Stimulated activated CD4-positive, alpha-beta T cell treated with anti-CD3 and anti-CD28 coated beads, Interleukin-12 subunit alpha, Interleukin-12 subunit beta, amount 100 ng/mL, for 4 hours (primary cell): Measurements from ENCODE around the gene LAMA5.

ENCODE experiments used
- DNase-seq: peaks from one replicate; pipeline ENCODE4 v3.0.0-alpha.2; 2020

Gene LAMA5

DNA sequence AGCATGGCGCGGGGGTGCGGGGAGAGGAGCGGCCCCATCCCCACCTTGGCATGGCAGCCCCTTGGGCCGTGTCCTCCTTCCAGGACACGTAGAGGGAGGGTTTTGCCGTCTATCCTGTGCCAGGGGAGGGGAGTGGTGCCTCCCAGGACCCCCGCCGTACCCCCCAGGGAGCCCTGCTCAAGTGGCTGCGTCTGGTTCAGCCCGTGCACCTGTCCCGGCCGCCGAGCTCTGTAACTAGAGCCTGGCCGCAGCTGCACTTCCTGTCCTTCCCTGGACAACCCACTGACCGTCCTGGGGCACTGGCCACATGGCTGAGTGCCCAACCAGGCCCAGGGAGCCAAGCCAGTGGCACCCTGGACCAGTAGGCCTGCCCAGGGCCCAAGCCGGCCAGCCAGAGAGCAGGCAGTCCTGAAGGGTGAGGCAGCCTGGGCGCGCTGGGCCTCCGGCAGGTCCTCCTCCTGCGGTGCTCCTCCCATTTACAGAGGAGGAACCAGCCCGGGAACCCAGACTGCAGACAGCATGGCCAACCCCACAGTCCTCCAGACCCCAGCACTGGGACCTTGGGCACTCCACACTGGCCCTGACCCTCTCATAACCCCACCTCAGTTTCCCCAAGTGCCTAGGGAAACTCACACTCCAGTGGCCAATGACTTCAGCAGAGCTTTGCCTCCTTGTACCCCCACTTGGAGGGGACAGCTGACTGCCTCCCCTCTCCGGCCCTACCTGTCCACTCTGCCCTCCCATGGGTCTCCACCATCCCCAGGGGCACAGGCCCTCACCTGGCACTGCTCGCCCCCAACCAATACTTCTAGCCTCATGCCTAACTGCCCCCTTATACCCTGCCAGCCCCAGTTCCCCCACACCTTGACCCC, 8.7 kb downstream of the LAMA5 start:
- DNase-seq = no peak

- DNase-seq = no peak
These were observed 9.4 kb downstream of the LAMA5 start for GRCh38 chr20:62357681-62358080.

DNA sequence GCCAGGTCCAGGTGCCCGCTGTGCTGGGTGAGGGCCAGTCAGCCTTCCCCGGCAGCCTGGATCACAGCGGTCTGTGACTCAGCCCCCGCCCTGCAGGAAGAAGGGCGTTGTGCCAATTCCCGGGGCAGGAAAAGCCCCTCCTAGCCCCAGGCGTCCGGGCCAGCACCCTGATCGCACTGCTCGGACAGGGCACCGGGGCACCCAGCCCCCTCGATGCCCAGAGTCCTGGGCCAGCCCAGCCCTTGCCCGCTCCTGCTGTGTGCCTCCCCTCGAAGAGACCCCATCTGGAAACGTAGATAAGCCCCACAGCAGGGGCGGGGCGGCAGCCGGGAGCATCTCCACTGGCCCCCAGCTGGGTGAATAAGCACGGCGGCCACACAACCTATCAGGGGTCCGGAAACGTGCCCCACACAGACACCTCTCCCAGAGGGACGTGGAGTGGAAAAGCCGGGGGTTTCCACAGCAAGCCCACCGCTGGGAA, 9.9 kb downstream of the LAMA5 start:
- no peak for DNase-seq

DNA sequence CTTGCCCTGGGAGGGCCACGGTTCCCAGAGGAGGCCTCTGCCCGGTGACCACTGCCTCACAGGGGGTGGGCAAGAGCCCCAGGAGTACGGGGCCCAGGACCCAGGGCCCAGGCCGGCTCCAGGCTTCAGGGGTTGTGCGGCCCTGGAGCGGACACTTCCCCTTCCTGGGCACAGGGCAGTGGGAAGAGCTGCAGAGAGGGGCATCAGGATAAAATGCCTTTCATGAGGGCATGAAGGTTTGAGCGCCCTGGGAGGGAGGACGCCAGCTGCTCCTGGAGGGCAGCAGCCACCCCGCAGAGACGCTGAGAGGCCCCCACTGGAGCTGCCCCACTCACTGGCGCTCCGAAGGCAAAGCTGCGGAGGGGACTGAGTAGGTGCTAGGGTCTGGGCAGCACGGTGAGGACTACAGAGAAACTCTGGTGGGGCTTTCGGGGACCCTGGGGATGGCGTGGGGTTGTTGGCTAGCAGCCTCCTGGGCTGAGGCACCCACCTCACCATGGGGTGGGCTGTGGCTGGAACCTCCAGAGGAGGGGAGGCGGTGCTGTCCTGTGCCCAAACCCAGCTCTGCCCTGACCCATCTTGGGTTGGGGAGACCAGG, 10.4 kb downstream of the LAMA5 start:
- DNase-seq = no peak

GRCh38 chr20:62355878-62356588, 11.1 kb downstream of the LAMA5 start:
- DNase-seq = no peak

GRCh38 chr20:62355516-62355877, 11.6 kb downstream of the LAMA5 start:
- DNase-seq = no peak

GRCh38 chr20:62354811-62355341, 12.2 kb downstream of the LAMA5 start:
- no peak for DNase-seq

DNA sequence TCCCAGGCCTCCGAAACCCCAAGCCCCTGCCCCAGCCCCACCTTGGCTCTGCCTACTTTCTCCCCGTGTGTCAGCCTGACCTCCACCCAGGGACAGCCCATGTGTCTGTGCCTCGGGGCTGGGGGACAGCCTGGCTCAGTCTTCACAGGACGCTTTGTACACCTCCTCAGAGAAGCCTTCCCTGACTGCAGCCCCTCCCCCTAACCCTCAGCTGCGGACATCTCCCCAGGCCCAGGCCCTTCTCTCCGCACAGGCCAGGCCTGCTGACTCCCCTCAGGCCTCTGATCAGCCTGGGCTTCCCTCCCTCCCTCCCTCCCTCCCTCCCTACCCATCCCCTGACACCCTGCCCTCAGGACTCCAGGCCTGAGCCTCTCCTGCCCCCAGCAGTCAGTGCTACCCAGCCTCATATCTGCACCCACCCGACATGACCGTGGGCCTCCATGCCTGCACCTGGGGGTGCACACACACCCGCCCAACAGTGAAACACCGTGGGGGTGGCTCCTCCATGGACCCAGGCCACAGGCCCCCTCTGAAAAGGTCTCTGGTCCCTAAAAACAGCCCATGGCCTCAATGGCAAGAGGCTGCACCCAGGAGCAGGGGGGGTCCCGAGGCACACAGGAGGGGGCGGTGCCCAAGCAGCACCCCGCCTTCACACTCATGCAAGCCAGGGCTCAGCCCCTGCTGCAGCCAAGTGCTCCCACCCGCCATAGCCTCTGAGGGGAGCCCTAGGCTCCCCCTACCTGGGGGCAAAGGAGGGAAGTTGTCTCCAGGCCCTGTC, 12.9 kb downstream of the LAMA5 start:
- no peak for DNase-seq

DNA sequence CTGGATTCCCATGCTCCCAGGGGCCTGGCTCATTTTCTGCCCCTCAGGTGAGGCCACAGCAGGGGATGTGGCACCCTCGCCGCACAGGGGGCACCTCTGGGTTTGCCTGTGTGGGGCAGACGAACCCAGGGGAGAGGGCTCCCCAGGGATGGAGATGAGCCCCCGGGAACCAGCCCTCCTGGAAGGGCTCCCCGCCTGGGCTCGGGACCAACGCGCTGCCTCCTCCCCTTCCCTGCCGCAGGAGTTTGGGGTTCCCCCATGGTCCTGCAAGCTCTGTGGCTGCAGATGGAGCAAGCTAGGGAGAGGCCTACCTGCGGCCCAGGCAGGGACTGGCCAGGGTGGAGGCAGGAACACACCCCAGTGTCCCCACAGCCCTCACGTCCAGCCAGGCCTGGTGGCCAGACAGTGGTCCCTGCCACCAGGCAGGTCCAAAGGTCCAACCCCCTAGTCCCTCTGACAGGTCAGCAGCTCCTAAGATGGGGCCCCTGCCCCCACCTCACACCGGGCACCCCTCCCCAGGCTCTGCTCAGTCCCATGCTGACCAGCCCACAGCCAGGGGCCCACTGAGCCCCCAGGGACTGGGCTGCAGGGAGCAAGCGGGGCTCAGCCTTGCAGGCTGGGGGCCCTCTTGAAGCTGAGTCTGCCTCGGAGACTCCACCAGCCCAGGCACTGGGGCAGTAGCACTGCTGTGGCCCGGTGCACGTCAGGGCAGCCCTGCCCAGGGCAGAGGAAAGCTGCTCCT, 13.7 kb downstream of the LAMA5 start:
- no peak for DNase-seq

DNA sequence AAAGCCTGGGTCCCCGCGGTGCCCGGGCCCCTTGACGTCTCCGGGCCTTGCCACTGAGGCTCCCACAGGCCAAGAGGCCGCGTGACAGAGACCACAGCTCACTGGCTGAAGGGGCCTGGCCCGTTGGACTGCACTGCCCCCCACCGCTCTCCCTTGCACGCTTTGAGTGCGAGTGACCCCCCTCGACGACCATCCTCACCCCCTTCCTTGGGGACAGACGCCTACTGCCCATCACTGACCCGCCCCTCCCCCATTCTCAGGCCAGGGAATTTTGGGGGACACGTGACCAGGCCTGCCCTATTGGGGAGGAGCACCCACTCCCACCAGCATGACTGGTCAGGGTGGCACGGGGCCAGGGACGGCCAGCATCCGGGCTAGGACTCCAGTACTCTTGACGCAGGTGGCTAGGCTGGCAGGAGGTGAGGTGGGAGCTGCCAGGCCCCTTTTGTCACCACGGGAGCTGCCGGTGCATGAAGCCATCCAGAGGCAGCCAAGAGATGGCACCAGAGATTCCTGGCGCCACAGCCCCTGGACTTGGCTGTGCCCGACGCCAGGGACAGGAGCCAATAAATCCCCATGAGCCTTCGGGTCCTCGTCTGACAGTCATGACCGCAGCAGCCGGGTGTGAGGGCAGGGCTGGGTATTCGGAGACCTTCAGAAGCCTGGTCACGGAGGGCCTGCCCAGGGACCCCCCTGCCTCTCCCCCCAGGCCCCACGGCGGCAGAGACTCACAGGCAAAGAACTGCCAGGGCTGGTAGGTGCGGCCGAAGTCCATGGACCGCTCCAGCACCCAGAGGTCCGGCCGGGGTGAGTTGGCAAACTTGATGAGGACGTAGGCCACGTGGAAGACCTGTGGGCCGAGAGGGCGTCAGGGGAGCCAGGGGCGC, 14.5 kb downstream of the LAMA5 start:
- no peak for DNase-seq

DNA sequence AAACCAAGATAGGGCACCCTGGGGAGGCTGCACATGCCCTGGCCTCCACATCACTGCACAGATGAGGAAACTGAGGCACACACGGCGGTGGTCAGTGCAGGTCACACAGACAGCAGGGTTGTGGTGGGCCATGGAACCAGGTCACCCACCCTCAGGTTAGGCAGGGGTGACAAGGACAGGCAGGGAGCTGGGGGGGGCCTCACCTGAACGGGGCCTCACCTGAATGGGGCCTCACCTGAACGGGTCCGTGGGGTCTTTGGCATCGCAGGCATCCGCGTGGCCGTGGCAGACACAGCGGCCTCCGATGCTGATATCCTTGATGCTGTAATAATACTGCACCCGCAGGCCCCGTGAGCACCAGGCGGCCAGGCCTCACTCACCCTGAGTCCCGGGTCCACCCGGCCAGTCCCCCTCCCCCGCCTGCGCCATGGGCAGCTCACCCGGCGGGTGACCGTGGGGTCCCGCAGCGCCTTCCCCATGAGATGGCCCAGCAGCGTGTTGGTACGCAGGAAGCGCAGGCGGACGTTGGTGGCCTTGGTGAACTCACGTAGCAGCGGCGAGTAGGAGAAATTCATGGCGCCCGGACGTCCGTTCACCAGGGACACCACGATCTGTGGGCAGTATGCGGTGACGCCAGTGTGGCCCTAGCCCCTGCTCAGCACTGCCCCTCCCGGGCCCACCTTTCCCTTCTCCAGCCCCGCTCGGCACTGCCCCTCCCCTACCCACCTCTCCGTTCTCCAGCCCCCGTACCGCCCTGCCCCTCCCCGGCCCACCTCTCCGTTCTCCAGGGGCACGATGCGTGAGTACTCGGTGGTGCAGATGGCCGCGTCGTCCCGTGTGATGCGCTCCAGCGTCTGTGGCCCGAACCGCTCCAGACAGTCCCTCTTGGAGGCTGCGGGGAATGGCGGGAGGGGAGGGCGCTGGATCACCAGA, 15.4 kb downstream of the LAMA5 start:
- DNase-seq = no peak

- DNase-seq = no peak
These were observed 16.3 kb downstream of the LAMA5 start for GRCh38 chr20:62350629-62351422.

- DNase-seq = no peak
These were observed 16.9 kb downstream of the LAMA5 start for GRCh38 chr20:62350098-62350628.

DNA sequence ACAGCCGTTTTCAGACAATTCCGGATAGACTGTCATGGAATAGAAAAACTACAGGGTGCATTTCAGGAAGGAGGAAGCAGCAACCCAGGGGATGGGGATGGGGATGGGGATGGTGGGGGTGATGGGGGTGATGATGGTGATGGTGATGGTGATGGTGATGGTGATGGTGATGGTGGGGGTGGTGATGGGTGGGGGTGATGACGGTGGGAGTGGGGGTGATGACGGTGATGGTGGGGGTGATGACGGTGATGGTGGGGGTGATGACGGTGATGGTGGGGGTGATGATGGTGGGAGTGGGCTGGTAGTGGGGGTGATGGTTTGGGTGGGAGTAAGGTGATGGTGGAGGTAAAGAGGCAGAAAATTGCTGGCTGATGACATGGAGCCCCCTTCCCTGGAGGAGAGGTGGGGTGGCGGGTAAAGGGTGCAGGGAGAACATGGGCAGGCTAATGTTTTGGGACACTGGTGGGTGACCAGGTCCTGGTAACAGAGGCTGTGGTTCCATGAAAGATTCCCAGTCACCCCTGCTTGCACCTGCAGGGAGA, 17.5 kb downstream of the LAMA5 start:
- DNase-seq = no peak

GRCh38 chr20:62348604-62349003, 18.5 kb downstream of the LAMA5 start:
- DNase-seq = no peak

DNA sequence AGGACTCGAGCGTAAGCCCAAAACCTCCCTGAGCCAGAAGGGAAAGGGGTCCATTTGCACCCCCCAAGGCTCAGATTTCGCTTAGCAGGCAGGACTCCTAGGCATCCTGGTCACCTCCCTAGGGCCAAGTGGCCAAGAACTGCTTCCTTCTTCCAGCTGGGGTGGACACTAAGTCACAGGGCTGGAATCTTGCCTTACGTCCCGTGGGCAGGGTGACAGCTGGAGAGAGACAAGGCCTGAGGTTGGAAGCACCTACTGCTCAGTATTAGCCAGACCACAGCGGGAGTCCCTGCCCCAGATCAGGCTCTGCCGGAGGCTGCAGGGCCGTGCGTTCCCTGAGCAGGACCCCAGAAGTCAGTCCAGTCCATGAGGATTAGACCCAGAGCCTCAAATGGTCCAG, 19.7 kb downstream of the LAMA5 start:
- DNase-seq = no peak

- no peak for DNase-seq
These were observed 20.0 kb downstream of the LAMA5 start for GRCh38 chr20:62347151-62347404.

DNA sequence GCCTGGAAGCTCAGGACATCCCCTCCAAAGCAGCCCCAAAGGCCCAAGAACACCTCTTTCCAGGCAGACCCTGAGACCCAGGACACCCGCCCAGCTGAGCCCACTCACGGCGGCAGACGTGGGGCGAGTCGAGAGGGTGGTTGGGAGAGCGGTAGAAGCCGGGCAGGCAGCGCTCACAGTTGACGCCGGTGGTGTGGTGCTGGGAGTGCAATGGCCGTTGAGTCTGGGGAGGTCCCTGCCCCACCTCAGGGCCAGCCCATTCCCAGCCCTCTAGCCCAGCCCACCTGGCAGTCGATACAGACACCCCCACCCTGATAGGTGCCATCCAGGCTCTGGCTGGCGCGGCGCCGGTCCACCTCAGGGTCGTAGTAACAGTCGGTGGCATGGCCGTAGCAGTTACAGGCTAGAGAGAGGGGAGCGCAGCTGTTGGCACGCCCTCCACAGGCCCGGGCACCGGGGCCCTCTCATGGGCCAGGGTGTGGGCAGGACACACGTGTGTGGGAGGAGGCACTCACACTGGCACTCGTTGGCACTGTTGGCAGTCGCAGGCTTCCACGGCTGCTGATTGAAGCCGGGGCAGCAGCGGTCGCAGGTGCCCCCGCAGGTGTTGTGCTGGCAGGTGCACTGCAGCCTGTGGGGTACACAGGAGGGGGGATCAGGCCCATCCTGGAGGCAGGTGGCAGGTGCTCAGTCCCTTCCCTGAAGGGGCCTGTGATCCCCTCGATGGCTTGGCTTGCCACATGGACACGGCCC, 20.5 kb downstream of the LAMA5 start:
- no peak for DNase-seq
